Tibial artery (tissue), 4 donors: ENCODE results near the gene LARP4B.

Experiments
- DNase-seq, 2 donors: peaks; one replicate each; pipeline ENCODE4 v3.0.0-alpha.2; 2019
- H3K27ac ChIP-seq, 2 donors: fragments of 200-600 bp; sonication (generic) in 1 of 2; 1 replicate in 1 of 2; 2 replicates in 1 of 2; pipeline ENCODE4 v1.5.1; 2018 to 2019; ENCODE audit warnings: mild to moderate bottlenecking in 1 of 2
- H3K27me3 ChIP-seq, 2 donors: fragments of 200-600 bp; sonication (generic) in 1 of 2; one replicate each; pipeline versions ENCODE4 v1.5.1 to v1.6.0; 2016 to 2019
- H3K36me3 ChIP-seq, 3 donors: fragments of 200-600 bp; sonication (generic) in 2 of 3; one replicate each; pipeline ENCODE4 v1.5.1; 2016 to 2019; ENCODE audit warnings: mild to moderate bottlenecking in 2 of 3
- H3K4me1 ChIP-seq, 4 donors: fragments of 200-600 bp; sonication (generic) in 2 of 4; 1 replicate in 3 of 4; 2 replicates in 1 of 4; pipeline ENCODE4 v1.5.1; 2016 to 2019
- H3K4me3 ChIP-seq, 2 donors: fragments of 200-600 bp; sonication (generic) in 1 of 2; 1 replicate in 1 of 2; 2 replicates in 1 of 2; pipeline ENCODE4 v1.5.1; 2018 to 2019; ENCODE audit warnings: mild to moderate bottlenecking in 2 of 2
- H3K9me3 ChIP-seq, 3 donors: fragments of 200-600 bp; sonication (generic) in 1 of 3; one replicate each; pipeline ENCODE4 v1.5.1; 2016 to 2019
- intact Hi-C: fragments of 100-400 bp; cut with DNase I; formaldehyde crosslinking; loops from one replicate; pipeline ENCODE4 v1.15.0; 2023; ENCODE audit warnings: low total_unique reads
- TF ChIP-seq, protein P1 (sequence below), 2 experiments: fragments of 200-600 bp in 1 of 2; fragments of 450-650 bp in 1 of 2; IDR thresholded peaks; one replicate each; pipeline ENCODE4 v1.5.1; 2017 to 2019; ENCODE audit warnings: antibody characterized with exemption in 2 of 2, mild to moderate bottlenecking in 1 of 2, moderate library complexity in 1 of 2

Gene LARP4B

DNA sequence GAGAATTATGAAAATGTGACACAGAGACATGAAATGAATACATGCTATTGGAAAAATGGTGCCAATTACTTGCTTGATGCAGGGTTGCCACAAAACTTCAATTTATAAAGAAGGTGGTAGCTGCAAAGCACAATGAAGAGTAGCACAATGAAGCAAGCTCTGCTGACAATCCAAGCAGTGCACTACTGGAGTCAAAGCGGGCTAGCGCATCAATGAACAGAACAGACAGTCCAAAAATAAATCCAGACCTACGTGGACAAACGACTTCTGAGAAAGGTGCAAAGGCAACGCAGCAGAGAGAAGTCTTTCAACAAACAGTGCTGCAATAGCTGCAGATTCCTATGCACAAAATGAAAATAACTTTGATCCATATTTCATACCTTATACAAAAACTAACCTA, 75.8 kb downstream of the LARP4B start:
- no peaks in the 10 kb centered on the region for H3K27me3 ChIP-seq
- TF ChIP-seq, protein P1, sequence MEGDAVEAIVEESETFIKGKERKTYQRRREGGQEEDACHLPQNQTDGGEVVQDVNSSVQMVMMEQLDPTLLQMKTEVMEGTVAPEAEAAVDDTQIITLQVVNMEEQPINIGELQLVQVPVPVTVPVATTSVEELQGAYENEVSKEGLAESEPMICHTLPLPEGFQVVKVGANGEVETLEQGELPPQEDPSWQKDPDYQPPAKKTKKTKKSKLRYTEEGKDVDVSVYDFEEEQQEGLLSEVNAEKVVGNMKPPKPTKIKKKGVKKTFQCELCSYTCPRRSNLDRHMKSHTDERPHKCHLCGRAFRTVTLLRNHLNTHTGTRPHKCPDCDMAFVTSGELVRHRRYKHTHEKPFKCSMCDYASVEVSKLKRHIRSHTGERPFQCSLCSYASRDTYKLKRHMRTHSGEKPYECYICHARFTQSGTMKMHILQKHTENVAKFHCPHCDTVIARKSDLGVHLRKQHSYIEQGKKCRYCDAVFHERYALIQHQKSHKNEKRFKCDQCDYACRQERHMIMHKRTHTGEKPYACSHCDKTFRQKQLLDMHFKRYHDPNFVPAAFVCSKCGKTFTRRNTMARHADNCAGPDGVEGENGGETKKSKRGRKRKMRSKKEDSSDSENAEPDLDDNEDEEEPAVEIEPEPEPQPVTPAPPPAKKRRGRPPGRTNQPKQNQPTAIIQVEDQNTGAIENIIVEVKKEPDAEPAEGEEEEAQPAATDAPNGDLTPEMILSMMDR (IDR thresholded peaks at IDR 0.05) = no peak
- no peak overlapping the region for H3K4me3 ChIP-seq
- intact Hi-C loops = no loop called here
- H3K27ac ChIP-seq = no peak overlapping the region
- H3K36me3 ChIP-seq = peaks cover 3 to 25% (median 14%) of the 10 kb centered on the region in 3 donors
- no peak for DNase-seq
- no peaks in the 10 kb centered on the region for H3K4me1 ChIP-seq
- no peaks in the 10 kb centered on the region for H3K9me3 ChIP-seq

GRCh38 chr10:855079-855478, 76.4 kb downstream of the LARP4B start:
- peaks cover 0 to 20% (median 8%) of the 10 kb centered on the region in 3 donors for H3K36me3 ChIP-seq

DNA sequence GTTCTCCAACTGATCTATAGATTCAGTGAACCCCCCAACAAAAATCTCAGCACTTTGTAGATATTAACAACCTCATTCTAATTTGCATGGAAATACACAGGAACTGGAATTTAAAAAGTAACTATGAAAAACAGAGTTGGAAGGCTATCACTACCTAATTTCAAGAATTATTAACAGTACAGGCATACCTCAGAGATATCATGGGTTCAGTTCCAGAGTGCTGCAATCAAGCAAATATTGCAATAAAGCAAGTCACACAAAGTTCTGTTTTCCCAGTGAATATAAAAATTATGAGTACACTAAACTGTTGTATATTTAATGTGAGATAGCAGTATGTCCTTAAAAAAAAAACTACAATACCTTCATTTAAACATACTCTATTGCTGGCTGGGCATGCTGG, 78.5 kb downstream of the LARP4B start:
- Histone ChIP-seq H3K27ac (no peak overlapping the region), H3K9me3 (no peaks in the 10 kb centered on the region), H3K36me3 (peaks cover 0 to 18% (median 0%) of the 10 kb centered on the region in 3 donors), H3K4me1 (peaks cover 0 to 3% (median 0%) of the 10 kb centered on the region in 4 donors), H3K27me3 (no peaks in the 10 kb centered on the region), H3K4me3 (no peak overlapping the region)
- TF ChIP-seq, protein P1 (IDR thresholded peaks at IDR 0.05) = no peak
- DNase-seq = no peak
- intact Hi-C loops = no loop called here

More at GRCh38 chr10:855079-855478, 76.4 kb downstream of the LARP4B start:
- Histone ChIP-seq H3K27ac (no peak overlapping the region), H3K9me3 (no peaks in the 10 kb centered on the region), H3K4me3 (no peak overlapping the region), H3K4me1 (no peaks in the 10 kb centered on the region), H3K27me3 (no peaks in the 10 kb centered on the region)
- TF ChIP-seq, protein P1 (IDR thresholded peaks at IDR 0.05) = no peak
- intact Hi-C loops = no loop called here
- no peak for DNase-seq

GRCh38 chr10:852386-852785, 79.1 kb downstream of the LARP4B start:
- Histone ChIP-seq H3K9me3 (no peaks in the 10 kb centered on the region), H3K27ac (no peak overlapping the region), H3K36me3 (peaks cover 0 to 24% (median 0%) of the 10 kb centered on the region in 3 donors), H3K4me1 (peaks cover 0 to 7% (median 0%) of the 10 kb centered on the region in 4 donors), H3K4me3 (no peak overlapping the region), H3K27me3 (no peaks in the 10 kb centered on the region)
- intact Hi-C loops = no loop called here
- DNase-seq = no peak
- TF ChIP-seq, protein P1 (IDR thresholded peaks at IDR 0.05) = no peak

DNA sequence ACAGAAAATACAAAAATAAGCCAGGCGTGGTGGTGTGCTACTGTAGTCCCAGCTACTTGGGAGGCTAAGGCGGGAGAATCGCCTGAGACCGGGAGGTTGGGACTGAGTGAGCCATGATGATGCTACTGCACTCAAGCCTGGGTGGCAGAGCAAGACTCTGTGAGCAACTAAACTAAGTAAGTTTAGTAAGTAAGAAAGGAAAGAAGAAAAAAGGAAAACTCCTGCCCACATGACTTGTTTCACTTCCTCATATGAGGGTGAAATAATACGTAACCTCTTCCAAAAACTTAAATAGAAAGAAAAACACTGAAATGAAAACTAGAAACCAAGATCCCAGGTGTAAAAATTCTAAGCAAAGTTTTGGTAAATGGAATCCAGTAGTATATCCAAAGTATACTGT, 79.6 kb downstream of the LARP4B start:
- Histone ChIP-seq H3K4me3 (no peak overlapping the region), H3K36me3 (peaks cover 0 to 28% (median 0%) of the 10 kb centered on the region in 3 donors), H3K27me3 (no peaks in the 10 kb centered on the region), H3K9me3 (no peaks in the 10 kb centered on the region), H3K4me1 (peaks cover 0 to 7% (median under 1%) of the 10 kb centered on the region in 4 donors), H3K27ac (no peak overlapping the region)
- intact Hi-C loops = no loop called here
- TF ChIP-seq, protein P1 (IDR thresholded peaks at IDR 0.05) = no peak
- no peak for DNase-seq

GRCh38 chr10:850093-850492, 81.4 kb downstream of the LARP4B start:
- H3K4me3 ChIP-seq = no peak overlapping the region
- peaks cover 0 to 7% (median 1%) of the 10 kb centered on the region in 4 donors for H3K4me1 ChIP-seq
- peaks cover 0 to 35% (median 0%) of the 10 kb centered on the region in 3 donors for H3K36me3 ChIP-seq
- TF ChIP-seq, protein P1 (IDR thresholded peaks at IDR 0.05) = no peak
- no peak overlapping the region for H3K27ac ChIP-seq
- intact Hi-C loops = no loop called here
- H3K9me3 ChIP-seq = no peaks in the 10 kb centered on the region
- no peaks in the 10 kb centered on the region for H3K27me3 ChIP-seq
- DNase-seq = no peak
